Medulla oblongata (tissue), 1 donor: ENCODE results near the gene B4GALNT4.
"Not testable (repeated sequence)": the region's sequence is repeated elsewhere in the genome, so short reads cannot be mapped to it uniquely, and the experiment has no call there.

Source experiments
- DNase-seq: peaks from one replicate; pipeline ENCODE4 v3.0.0-alpha.2; 2015; ENCODE audit errors: extremely low spot score

The B4GALNT4 gene

DNA sequence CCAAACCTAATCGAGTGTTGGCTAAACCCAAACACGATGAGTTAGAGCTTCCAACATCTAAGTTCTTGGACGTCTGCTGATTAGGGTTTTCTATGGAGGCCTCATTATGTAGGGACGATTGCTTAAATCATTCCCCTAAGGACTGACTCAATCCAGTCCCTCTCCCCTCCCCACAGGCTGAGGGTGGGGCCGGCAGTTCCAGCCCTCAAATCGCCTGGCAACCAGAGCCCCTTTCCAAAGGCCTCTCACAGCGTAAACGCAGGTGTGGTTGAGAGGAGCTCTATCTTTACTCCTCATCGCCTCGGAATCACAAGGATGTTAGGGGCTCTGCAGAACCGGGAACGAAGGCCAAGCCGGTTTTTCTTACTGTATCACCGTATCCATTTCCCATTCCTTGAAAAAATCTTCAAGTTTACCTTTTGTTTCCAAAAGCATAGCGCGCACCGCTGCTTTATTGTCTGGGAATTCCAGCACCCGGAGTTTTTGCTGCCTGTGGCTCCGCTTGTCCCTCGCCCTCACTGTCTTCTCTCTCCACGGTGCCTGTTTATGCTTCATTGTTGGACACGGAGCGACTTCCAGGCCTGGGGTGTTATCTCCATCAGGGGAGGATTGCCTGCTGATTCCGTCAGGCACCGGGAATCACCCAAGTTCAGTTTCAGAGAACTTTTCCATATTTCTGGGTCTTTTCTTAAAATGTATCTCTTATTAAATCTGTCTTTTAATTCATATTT lies 34.9 kb upstream of the B4GALNT4 start:
- no peak for DNase-seq

DNA sequence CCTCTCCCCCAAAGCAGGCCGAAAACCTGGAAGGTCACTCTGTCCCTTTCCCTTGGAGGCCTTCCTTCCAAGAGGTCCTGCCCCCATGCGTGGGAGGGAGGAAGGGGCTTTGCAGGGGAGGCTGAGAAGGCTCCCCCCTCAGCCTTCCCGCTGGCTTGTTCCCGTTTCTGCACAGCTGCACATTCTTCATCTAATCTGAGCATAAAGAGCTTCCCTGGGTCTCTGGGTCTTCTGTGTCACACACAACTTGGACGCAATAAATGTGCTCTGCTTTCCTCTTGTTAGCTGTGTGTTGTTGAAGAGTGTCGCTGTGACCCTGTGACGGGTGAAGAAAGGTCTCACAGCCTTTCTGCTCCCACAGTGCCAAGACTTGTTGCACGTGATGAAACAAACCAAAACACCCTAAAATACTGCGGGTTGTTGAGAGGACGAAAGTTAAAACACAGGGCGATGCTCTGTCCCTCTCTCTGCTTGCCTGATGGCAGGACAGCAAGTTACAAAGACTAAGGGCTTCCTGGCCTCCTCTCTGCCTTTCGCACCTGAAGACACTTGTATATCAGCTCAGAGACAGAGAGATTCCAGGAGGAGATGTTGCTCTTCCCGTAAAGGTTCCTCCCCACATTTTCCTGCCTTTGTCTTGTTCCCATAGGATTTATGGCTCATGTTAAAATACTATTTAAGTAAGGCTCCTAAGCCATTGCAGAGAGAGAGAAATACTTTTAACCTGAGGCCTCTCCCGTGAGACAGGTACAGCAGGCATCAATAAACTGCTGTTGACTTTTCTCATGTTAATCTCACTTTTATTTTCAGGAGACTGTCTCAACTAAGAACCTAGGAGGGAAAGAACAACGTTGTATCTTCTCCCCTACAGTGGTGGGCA lies 33.3 kb upstream of the B4GALNT4 start:
- peak; percentile 73 for DNase-seq

DNA sequence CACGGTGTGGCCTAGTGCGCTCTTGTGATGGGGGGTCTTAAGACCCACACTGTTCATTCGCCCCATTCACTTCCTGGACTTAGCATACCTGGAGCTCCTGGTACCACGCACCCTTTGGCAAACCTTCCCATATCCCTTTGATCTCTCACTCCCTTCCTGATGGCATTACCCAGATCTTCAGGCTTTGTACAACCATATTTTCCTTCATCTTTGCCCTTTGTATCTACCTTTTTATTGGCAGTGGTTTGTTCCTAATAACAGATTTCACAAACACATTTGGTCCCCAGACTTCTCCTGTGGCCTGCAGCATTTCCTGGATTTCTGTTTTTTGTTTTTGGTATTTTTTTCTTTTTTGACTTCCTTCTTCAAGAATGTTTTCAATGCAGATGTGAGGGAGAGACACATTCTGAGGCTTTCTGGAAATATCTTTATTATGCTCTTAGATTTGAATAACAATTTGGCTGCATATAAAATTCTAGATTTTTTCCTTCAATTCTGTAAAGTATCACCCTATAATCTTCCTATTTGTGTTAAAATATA lies 32.6 kb upstream of the B4GALNT4 start:
- no peak for DNase-seq

DNA sequence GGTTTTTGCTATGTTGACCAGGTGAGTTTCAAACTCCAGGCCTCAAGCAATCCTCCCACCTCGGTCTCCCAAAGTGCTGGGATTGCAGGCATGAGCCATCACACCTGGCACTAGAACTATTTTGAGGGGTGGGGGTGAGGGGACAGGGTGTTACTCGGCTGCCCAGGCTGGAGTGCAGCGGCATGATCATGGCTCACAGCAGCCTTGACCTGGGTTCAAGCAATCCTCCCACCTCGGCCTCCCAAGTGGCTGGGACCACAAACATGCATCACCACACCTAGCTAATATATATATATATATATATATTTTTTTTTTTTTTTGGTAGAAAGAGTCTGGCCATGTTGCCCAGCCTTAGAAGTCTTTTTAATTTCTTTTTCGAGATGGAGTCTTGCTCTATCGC lies 31.6 kb upstream of the B4GALNT4 start:
- no peak for DNase-seq

DNA sequence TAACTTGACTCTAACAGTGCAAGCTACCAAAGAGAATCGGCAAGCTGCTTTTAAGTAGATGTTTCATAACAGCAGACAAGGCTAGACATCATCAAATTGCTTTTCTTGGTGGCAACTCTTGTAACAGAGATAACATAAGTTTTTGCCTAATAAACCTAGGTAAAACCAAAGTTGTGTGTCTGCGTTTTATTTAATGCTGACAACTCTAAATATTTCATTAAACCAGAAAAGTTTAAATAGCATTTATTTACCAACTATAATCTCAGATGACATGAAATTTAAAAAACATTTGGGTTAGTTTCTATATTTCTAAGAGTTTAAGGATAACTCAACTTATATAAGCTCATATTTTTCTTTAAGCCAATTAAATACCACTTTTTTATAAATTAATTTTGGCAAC lies 29.3 kb upstream of the B4GALNT4 start:
- DNase-seq = no peak

DNA sequence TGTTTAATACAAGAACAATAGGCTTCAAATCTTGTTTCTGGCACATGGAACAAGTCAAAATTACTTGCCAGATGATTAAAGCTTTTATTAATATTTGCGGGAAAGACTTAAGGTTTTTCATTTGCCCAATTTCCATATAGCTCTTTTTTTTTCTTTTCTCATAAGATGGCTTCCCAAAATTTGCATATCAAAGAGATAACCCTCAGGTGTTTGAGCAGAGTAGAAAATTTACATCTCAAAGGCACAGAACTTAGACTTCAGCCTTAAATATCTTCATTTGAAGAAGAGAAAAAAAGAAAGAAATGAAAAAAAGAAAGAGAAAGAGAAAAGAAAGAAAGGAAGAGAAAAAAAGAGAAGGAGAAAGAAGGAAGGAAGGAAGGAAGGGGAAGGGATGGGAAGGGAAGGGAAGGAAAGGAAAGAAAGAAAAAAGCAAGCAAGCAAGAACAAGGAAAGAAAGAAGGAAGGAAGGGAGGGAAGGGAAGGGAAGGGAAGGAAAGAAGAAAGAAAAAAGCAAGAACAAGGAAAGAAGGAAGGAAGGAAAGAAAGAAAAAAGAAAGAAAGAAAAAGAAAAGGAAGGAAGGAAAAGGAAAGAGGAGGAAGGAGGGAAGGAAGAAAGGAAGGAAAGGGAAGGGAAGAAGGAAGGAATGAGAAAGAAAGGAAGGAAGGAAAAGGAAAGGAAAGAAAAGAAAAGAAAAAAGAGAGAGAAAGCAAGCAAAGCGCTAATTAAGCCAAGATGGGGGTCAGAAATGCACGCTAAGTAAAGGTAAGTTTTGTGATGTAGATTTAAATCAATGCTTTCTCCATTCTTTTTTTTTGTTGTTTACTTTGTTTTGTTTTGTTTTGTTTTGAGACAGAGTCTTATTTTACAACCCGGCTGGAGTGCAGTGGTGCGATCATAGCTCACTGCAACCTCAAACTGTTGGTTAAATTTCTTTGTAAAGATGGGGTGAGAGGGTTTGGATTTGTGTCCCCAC lies 28.5 kb upstream of the B4GALNT4 start:
- DNase-seq = no peak

DNA sequence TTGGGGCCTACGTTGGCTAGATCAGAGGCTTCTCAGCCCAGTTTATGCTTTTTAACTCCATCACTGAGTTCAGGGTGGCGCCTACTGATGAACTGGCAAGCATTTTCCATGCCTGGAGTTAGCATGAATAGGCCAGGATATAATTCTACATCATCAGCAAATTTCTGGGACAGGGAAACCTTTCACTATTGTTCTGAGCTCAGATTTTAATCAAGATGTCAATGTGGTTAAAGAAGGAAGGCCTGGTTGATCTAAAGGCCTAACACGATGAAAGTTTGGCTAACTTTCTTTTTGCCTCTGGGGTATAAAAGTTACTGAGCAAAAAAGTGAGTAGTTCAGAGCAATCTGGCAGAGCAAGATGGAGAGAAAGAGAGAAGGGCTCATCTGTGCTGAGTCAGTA lies 27.0 kb upstream of the B4GALNT4 start:
- DNase-seq = peak; percentile 7

DNA sequence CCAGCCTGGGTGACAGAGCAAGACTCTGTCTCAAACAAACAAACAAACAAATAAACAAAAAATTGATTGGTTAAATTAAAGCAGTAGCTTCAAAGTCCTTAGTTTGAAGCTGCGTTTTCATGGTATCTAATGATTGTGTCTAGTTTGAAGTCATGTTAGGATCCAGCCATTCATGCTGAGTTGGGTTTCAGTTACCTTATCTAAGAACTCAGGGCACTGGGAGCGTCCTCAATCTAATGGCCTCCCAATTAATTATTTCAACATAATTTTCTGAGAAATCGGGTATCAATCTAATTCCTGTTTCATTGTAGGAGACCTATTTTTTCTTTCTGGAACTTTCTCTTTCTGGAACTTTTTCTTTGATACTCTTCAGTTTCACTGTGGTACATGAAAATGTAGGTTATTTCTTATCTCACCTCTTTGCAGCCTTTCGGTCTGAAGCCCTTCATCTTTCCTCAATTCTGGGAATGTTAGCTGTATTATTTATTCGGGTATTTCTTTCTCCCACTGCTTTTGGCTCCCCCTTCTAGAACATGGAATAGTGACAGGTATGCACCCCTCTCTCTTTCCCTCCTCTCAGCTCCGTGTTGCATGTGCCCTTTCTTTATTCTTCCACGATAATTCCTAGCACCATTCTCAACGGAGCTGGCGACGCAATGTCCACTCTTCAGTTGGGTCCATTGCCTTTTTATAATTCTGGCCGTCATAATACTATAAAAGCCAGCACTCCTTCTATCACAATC lies 24.3 kb upstream of the B4GALNT4 start:
- no peak for DNase-seq

DNA sequence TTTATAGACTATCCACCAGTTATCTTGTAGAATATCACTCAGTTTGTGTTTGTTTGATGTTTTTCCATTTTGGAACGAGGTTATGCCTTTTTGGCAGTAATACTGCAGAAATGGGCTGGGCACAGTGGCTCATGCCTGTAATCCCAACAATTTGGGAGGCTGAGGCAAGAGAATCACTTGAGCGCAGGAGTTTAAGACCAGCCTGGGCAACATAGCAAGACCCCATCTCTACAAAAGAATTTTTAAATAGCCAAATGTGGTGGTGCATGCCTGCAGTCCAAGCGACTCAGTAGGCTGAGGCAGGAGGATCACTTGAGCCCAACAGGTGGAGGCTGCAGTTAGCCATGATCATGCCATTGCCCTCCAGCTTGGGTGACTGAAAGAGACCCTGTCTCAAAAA lies 22.8 kb upstream of the B4GALNT4 start:
- DNase-seq = no peak

DNA sequence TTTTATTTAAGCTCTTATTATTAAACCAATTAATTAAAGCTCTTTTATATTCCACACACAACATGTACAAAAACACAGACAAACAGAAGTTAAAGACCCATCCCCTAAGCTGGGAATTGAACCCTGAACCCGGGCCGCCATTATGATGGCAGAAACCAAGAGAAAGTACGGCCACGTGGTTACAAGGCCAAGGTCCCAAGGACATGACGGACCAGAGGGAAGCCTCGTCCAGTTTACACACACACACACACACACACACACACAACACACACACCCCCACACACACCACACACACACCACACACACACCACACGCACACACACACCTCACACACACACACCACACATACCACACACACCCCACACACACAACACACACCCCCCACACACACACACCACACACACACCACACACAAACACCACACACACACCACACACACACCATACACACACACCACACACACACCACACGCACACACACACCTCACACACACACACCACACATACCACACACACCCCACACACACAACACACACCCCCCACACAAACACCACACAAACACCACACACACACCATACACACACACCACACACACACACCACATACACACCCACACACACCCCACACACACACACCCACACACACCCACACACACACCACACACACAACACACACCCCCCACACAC lies 19.9 kb upstream of the B4GALNT4 start:
- not testable (repeated sequence) for DNase-seq

DNA sequence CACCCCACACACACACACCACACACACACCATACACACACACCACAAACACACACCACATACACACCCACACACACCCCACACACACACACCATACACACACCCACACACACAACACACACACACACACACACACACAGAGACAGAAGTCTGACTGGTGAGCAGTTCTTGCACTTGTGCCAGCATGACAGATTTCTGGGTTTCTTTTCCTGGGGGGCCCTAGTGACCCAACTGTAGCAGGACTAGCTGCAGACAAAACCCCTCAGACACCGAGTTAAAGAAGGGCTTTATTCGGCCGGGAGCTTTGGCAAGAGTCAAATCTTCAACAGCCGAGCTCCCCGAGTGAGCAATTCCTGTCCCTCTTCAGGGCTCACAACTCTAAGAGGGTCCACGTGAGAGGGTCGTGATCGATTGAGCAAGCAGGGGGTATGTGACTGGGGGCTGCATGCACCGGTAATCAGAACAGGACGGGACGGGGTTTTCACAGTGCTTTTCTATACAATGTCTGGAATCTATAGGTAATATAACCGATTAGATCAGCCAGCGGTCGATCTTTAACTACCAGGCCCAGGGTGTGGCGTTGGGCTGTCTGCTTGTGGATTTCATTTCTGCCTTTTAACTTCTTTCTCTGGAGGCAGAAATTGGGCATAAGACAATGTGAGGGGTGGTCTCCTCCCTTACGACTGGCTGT lies 19.1 kb upstream of the B4GALNT4 start:
- not testable (repeated sequence) for DNase-seq

DNA sequence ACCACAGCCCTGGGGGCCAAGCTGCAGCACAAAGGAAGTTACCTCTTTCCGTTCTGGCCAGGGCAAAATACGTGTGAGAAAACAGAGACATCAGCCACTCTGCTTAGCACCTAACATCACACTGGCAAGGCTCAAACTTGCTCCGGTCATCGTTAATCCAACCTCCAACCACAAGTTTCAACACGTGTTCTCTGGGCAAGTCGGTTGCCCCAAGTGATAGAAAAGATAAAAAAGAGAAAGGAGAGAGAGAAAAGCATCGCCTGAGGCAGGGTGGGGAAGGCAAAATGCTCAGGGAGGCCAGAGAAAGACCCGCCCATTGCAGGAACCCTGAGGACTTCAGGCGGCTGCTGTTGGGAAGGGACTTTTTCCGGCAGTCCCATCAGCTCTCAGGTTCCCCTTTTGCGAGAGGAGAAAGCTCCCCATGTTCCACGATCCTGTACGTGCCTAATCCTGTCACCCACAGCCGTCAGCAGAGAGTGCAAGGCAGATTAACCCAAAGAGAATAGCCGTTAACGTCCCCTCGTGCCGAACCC lies 18.5 kb upstream of the B4GALNT4 start:
- no peak for DNase-seq

DNA sequence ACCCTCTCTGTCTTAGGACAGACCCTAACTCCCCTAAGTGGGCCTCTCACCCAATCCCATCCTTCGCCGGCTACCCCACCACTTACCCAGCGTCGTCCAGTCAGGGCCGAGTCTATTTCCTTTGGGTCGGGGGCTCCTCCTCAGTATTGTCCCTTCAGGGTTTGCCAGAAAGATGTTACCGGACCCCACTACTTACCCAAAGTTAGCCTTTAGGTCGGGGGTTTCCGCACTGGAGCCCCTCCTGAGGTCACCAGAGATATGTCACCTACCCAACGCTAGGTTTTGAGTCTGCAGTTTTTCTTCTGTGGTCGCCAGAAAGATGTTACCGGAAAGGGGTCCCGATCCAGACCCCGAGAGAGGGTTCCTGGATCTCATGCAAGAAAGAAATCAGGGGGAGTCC lies 17.9 kb upstream of the B4GALNT4 start:
- DNase-seq = no peak

DNA sequence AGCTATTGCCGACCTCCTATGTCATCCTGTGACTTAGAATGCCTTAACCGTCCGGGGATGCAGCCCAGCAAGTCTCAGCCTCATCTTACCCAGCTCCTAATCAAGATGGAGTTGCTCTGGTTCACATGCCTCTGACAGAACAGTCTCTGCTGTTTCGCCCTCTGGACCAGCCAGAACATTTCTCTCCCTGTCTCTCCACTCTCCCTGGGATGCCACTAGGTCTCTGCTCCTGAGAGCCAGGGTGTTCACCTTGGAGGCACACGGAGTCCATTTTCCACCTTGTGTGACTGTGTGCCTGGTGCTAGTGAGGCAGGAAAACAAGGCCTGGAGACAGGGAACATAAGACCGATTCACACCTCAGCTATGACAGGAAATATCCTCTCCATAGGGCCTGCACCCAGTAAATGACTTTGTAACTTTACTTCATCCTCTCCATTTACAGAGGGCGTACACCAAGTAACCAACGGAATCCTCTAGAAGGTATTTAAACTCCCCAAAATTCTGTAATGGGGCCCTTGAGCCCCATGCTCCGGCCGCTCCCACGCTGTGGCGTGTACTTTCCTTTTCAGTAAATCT lies 16.8 kb upstream of the B4GALNT4 start:
- no peak for DNase-seq

DNA sequence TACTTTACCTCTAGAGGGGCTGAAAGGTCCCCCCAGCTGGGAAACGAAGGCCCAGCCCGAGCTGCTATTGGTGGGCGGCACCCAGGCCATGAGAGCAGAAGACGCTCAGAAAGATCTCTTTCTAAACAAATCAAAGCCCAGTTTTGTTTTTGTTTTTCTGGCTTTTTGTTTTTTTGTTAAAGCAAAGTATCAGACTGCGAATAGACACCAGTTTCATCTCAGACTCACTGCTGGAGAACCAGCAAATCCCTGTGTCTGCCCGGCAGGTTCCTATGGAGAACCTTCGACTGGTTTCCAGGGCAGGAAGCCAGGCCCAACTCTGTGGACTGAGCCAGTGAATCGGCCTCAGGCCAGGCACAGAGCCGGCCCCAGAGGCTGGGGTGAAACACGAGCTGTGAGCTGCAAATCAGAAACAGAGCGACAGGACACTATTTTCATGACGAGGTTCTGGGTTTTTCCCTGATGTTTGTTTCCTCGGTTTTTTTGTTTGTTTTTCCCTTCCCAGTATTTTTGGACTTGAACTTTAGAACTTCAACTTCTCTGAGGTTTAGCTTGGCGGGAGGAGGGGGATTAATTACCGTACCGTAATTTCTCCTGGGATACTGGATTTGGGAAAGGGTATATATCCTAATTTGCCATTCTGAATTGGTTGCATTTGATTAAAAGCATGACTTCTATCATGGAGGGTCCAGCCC lies 16.0 kb upstream of the B4GALNT4 start:
- DNase-seq = peak; percentile 89

DNA sequence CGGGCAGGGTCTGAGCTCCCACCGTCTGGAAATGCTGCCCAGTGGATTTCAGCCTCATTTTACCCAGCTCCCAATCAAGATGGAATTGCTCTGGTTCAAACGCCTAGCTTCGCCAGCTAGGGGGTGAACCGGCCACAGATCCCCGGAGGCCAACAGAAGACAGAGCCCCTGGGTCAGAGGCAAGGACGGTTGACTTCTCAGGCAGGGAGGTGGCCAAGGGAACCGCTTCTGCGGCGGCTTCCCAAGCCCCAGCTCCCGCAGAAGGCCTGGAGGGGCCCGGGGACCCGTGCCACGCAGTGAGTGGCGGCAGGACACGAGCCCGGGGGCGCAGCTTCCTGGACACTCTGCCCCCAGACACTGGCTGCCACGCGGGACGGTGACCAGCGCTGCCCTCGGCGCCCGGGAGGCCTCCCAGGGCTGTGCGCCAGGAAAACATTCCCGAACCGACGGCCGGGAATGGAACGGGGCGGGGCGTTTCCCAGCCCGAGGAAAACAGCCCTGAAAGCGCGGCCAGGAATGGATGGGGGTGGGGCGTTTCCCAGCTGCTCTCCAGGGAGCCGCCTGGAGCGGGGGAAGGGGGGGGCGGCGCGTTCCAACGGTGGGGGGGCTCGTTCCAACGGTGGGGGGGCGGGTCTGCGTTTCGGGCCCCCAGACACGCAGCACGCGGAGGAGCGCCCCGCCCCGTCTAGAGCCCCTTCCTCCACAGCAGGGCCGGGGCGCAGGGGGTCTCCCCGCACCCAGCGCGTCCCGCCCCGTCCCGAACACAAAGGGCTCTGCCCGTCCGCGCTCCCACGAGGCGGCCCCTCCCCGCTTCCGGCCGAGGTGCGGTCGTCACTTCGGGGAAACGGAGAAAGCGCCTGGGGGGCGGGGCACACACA lies 13.5 kb upstream of the B4GALNT4 start:
- peak; percentile 71 for DNase-seq

DNA sequence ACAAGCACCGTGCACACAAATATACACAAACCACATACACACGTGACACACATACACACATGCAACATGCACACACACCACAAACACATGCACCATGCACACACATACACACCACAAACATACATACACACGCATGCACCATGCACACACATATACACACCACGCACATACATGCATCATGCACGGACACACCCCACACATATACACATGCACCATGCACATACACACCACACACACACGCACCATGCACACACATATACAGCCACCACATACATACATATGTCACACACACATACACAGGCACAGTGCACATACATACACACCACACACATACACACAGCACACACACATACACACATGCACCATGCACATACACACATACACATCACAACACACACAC lies 12.7 kb upstream of the B4GALNT4 start:
- DNase-seq = no peak

DNA sequence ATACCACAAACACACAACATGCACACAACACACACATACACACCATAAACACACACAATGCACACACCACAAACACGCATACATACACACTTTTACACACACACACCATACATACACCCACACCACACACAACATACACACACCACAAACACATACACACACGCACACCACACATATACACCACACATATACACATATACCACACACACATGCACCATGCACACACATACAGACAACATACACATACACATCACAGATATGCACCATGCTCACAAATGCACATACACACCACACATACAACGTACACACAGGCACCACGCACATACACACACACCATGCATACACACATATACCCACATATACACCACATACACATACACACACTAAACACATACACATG lies 11.7 kb upstream of the B4GALNT4 start:
- no peak for DNase-seq
